Measurements from ENCODE around the gene GANC. TPM values are rescaled to one million over a fixed set of nuclear protein-coding genes. Genes with fewer than 3 reads are reported as not detected.
A peak's percentile ranks its signal among the peaks of the same experiment; 100 is the strongest.

GANC gene
- polyA plus RNA-seq, 2 of the 4 experiments (the other 2 are of a cell fraction) = 8.0 to 9.4 TPM

DNA sequence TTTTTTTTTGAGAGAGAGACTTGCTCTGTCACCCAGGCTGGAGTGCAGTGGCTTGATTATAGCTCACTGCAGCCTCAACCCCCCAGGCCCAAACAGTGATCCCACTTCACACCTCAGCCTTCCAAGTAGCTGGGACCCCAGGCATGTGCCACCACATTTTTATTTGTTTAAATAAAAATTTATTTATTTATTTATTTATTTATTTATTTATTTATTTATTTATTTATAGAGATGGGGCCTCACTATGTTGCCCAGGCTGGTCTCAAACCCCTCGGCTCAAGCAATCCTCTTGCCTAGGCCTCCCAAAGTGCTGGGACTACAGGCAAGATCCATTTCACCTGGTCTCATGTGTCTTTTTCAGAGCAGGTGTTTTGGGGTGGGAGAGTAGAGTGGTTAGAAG is 101.8 kb downstream of the GANC start:
- ChIA-PET CTCF (interaction anchor here (2.2 kb wide), 1 partner anchor 10 kb away, joined by 9 read pairs; no protein-coding TSS in a partner anchor), POLR2A (no interaction called here)
- Histone ChIP-seq H3K27ac (no peak overlapping the region), H3K4me3 (no peak overlapping the region), H3K9me3 (no peaks in the 10 kb centered on the region; the same call in 2 of the 3 replicates), H3K4me2 (no peak overlapping the region), H3K4me1 (no peaks in the 10 kb centered on the region)
- ATAC-seq = no peak
- TF ChIP-seq HDAC2 (IDR thresholded peaks at IDR 0.05) = no peak
- TF ChIP-seq ZC3H11A (IDR thresholded peaks at IDR 0.05) = peak; percentile 17; the same call in 1 of the 2 replicates
- FAIRE-seq = no peak
- 53% methylated on average over 1 of the region's 1 CpG for WGBS (ENCODE audit: missing lambda C conversion rate)
- no peak for DNase-seq (ENCODE audit: low read depth in 1 of 2, low spot score in 1 of 2)

- DNase-seq (ENCODE audit: low read depth in 1 of 2, low spot score in 1 of 2) (no peak), ATAC-seq (no peak), FAIRE-seq (no peak)
- no peaks in the 10 kb centered on the region; the same call in 2 of the 3 replicates for H3K9me3 ChIP-seq
- ChIA-PET POLR2A (no interaction called here), CTCF (interaction anchor here (2.2 kb wide), 1 partner anchor 10 kb away, joined by 9 read pairs; no protein-coding TSS in a partner anchor)
- no peaks in the 10 kb centered on the region for H3K4me1 ChIP-seq
- H3K4me2 ChIP-seq = no peak overlapping the region
- WGBS (ENCODE audit: missing lambda C conversion rate) = 90% methylated on average over 5 of the region's 5 CpGs
- no peak overlapping the region for H3K4me3 ChIP-seq
- TF ChIP-seq NR3C1 (IDR thresholded peaks at IDR 0.05) (no peak), ZSCAN20 (CRISPR knock-in tag; IDR thresholded peaks at IDR 0.05) (no peak), HOXB5 (CRISPR knock-in tag; IDR thresholded peaks at IDR 0.05) (no peak), BHLHE40 (IDR thresholded peaks at IDR 0.05; ENCODE audit: low read depth, low read length) (no peak)
- TF ChIP-seq, protein P1, sequence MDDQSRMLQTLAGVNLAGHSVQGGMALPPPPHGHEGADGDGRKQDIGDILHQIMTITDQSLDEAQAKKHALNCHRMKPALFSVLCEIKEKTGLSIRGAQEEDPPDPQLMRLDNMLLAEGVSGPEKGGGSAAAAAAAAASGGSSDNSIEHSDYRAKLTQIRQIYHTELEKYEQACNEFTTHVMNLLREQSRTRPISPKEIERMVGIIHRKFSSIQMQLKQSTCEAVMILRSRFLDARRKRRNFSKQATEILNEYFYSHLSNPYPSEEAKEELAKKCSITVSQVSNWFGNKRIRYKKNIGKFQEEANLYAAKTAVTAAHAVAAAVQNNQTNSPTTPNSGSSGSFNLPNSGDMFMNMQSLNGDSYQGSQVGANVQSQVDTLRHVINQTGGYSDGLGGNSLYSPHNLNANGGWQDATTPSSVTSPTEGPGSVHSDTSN (IDR thresholded peaks at IDR 0.05) = no peak
- no peak overlapping the region for H3K27ac ChIP-seq
Observed at GRCh38 chr15:42375252-42375651, 102.3 kb downstream of the GANC start.

DNA sequence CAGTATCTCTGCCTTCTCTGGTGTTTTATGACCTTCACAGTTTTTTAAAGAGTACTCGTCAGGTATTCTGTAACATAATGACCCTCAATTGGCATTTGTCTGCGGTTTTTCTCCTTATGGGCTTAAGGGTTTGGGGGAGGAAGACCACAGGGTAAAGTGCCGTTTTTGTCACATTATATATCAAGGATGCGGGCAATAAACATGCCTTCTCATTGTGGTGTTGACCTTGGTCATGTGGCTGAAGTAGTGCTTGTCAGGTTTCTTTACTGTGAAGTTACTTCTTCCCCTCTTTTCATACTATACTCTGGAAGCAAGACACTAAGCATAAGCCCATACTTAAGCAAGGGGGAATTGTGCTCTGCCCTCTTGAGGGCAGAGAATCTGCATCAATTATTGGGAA is 102.9 kb downstream of the GANC start:
- WGBS (ENCODE audit: missing lambda C conversion rate) = 28% methylated on average over 4 of the region's 4 CpGs
- Histone ChIP-seq H3K4me3 (no peak overlapping the region), H3K4me2 (no peak overlapping the region), H3K27ac (no peak overlapping the region), H3K4me1 (no peaks in the 10 kb centered on the region), H3K9me3 (no peaks in the 10 kb centered on the region; the same call in 2 of the 3 replicates)
- ChIA-PET POLR2A (no interaction called here), CTCF (interaction anchor here (1.0 kb wide), 1 partner anchor 8 kb away, joined by 5 read pairs; no protein-coding TSS in a partner anchor)
- ATAC-seq (no peak), DNase-seq (ENCODE audit: low read depth in 1 of 2, low spot score in 1 of 2) (no peak), FAIRE-seq (no peak)
- no peak for TF ChIP-seq TP53 (CRISPR knock-in tag; IDR thresholded peaks at IDR 0.05)
- TF ChIP-seq HEYL (CRISPR knock-in tag; IDR thresholded peaks at IDR 0.05) = no peak
- TF ChIP-seq, protein P2, sequence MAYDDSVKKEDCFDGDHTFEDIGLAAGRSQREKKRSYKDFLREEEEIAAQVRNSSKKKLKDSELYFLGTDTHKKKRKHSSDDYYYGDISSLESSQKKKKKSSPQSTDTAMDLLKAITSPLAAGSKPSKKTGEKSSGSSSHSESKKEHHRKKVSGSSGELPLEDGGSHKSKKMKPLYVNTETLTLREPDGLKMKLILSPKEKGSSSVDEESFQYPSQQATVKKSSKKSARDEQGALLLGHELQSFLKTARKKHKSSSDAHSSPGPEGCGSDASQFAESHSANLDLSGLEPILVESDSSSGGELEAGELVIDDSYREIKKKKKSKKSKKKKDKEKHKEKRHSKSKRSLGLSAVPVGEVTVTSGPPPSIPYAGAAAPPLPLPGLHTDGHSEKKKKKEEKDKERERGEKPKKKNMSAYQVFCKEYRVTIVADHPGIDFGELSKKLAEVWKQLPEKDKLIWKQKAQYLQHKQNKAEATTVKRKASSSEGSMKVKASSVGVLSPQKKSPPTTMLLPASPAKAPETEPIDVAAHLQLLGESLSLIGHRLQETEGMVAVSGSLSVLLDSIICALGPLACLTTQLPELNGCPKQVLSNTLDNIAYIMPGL (CRISPR knock-in tag; IDR thresholded peaks at IDR 0.05; ENCODE audit: borderline replicate concordance) = no peak
- TF ChIP-seq HDAC2 (IDR thresholded peaks at IDR 0.05) = no peak

DNA sequence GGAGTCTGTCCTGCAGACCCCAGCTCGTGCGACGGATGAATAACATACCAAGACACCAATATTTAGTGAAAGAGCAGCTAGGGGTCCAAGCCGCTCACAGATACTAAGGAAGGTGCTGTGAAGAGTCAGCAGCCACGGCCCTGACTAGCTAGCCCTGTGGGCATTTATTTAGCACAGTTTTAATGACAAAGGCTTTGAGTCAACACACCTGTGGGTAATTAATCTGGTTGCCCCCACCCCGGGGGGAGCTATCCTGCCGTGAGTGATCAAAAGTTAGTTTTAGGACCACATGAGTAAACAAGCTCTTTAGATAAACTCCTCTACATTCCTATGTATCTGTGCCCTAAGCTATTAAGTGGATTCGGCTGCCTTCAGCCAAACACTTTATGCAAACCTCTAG is 105.0 kb downstream of the GANC start:
- Histone ChIP-seq H3K4me3 (no peak overlapping the region), H3K4me1 (no peaks in the 10 kb centered on the region), H3K27ac (no peak overlapping the region), H3K4me2 (no peak overlapping the region), H3K9me3 (no peaks in the 10 kb centered on the region)
- ChIA-PET POLR2A (no interaction called here), CTCF (interaction anchor here (1.1 kb wide), 1 partner anchor 28 kb away, joined by 3 read pairs; no protein-coding TSS in a partner anchor)
- FAIRE-seq = no peak
- ATAC-seq = no peak
- DNase-seq (ENCODE audit: low read depth in 1 of 2, low spot score in 1 of 2) = no peak
- 51% methylated on average over 6 of the region's 8 CpGs for WGBS (ENCODE audit: missing lambda C conversion rate)
- TF ChIP-seq MAFK (IDR thresholded peaks at IDR 0.05; ENCODE audit: partially characterized antibody) (no peak), POLR2AphosphoS2 (conservative IDR thresholded peaks at IDR 0.05; ENCODE audit: low read length) (no peak), KDM1A (IDR thresholded peaks at IDR 0.05; ENCODE audit: low read depth) (no peak), HOXB13 (CRISPR knock-in tag; IDR thresholded peaks at IDR 0.05; ENCODE audit: low read depth) (no peak), HDAC2 (IDR thresholded peaks at IDR 0.05) (no peak), GATA3 (IDR thresholded peaks at IDR 0.05; ENCODE audit: borderline replicate concordance) (no peak), JUNB (IDR thresholded peaks at IDR 0.05) (no peak), CHD2 (IDR thresholded peaks at IDR 0.05; ENCODE audit: low read length, partially characterized antibody) (no peak), POLR2A (IDR thresholded peaks at IDR 0.05; ENCODE audit: low read length) (no peak), ZNF302 (CRISPR knock-in tag; IDR thresholded peaks at IDR 0.05) (no peak), HOXB5 (CRISPR knock-in tag; IDR thresholded peaks at IDR 0.05) (no peak)
- TF ChIP-seq, protein P3, sequence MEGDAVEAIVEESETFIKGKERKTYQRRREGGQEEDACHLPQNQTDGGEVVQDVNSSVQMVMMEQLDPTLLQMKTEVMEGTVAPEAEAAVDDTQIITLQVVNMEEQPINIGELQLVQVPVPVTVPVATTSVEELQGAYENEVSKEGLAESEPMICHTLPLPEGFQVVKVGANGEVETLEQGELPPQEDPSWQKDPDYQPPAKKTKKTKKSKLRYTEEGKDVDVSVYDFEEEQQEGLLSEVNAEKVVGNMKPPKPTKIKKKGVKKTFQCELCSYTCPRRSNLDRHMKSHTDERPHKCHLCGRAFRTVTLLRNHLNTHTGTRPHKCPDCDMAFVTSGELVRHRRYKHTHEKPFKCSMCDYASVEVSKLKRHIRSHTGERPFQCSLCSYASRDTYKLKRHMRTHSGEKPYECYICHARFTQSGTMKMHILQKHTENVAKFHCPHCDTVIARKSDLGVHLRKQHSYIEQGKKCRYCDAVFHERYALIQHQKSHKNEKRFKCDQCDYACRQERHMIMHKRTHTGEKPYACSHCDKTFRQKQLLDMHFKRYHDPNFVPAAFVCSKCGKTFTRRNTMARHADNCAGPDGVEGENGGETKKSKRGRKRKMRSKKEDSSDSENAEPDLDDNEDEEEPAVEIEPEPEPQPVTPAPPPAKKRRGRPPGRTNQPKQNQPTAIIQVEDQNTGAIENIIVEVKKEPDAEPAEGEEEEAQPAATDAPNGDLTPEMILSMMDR (IDR thresholded peaks at IDR 0.05) = no peak
- TF ChIP-seq, protein P4, sequence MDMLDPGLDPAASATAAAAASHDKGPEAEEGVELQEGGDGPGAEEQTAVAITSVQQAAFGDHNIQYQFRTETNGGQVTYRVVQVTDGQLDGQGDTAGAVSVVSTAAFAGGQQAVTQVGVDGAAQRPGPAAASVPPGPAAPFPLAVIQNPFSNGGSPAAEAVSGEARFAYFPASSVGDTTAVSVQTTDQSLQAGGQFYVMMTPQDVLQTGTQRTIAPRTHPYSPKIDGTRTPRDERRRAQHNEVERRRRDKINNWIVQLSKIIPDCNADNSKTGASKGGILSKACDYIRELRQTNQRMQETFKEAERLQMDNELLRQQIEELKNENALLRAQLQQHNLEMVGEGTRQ (IDR thresholded peaks at IDR 0.05) = no peak

Measured in A549 (cell line).